ENCODE data around the gene CA12.

CA12 gene

DNA sequence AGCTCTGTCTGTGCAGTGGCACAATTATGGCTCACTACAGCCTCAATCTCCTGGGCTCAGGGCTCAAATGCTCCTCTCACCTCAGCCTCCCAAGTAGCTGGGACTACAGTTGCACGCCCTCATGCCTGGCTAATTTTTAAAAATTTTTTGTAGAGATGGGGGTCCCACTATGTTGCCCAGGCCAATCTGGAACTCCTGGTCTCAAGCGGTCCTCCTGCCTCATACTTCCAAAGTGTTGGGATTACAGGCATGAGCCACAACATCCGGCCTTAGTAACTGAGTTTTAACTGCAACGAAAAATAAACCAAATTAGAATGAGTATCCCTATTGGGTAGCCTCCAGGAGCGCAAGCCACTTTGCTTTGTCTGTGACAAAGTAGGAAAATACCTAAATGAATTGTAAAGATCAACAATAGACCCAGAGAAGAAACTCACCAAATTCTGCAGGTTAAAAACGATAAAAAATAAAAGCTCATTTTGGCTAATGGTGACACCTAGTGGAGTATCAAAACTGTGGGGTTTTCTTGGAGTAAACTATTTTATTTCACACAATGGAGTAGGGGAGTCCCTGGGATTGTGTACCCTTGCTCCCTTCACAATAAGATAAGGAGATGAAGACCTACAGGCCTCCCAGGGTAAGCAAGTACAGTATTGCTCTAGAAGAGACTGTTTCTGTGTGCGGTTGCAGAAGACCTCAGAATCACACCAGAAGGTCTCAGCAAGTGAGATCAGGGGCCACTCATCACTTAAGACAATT, 21.0 kb upstream of the CA12 start:
- DNase-seq (ENCODE audit: insufficient read length, low spot score) (peak; percentile 24), FAIRE-seq (no peak)

DNA sequence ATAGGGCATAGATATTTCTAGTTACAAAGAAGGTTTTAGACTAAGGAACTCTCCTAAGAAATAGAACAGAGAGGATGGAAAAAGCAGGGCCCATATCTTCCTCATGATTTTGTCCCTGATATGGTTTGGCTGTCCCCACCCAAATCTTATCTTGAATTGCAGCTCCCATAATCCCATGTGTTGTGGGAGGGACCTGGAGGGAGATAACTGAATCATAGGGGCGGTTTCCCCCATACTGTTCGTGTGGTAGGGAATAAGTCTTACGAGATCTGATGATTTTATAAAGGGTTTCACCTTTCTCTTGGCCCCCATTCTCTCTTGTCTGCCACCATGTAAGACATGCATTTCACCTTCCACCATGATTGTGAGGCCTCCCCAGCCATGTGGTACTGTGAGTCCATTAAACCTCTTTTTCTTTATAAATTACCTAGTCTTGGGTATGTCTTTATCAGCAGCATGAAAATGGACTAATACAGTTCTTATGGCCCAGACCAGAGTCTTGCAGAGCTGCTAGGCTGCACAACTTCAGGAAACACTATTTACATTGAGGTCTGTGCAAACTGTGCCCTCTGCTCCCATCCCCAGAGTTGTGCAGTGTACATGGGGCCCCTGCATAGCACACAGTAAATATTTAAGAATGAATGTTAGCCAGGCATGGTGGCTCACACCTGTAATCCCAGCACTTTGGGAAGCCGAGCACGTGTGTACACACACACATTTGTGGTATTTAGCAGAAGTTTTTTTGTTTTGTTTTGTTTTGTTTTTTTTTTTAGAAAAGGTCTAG, 20.3 kb upstream of the CA12 start:
- DNase-seq (ENCODE audit: insufficient read length, low spot score), result no peak
- no peak for FAIRE-seq

DNA sequence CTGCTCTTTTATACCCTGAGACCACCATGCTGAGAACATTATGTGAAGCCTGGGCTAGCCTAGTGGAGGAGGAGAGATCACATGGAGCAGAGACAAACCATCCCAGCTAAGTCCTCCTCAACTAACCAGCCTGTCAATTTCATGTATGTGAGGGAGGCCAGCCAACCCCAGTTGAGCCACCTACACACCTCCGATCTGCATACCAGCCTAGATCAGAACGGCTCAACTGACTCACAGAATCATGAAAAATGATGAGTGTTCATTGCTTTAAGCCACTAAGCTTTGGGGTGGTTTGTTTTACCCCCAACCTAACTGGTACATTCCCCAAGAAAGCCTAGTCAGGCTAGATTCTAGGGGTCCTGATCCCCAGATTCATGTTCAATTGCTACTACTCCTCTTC, 19.4 kb upstream of the CA12 start:
- DNase-seq (ENCODE audit: insufficient read length, low spot score), result no peak
- FAIRE-seq, result no peak

DNA sequence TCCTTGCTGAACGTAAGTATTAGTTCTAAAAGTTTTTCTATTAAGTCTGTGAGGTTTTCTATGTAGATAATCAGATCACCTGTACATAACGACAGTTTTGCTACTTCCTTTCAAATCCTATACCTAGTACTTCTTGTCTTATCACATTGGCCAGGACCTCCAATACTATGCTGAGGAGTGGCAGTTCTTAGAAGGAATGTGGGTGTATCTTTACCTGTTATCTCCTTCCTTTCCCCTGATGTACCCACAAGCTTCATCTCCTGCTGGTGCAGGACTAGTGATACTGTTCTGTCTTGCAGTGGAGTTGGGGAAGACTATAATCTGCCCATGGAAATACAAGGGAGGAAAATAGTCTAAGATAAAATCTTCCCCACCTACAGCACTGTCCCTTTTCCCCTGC, 16.8 kb upstream of the CA12 start:
- FAIRE-seq, result no peak
- DNase-seq (ENCODE audit: insufficient read length, low spot score), result no peak

DNA sequence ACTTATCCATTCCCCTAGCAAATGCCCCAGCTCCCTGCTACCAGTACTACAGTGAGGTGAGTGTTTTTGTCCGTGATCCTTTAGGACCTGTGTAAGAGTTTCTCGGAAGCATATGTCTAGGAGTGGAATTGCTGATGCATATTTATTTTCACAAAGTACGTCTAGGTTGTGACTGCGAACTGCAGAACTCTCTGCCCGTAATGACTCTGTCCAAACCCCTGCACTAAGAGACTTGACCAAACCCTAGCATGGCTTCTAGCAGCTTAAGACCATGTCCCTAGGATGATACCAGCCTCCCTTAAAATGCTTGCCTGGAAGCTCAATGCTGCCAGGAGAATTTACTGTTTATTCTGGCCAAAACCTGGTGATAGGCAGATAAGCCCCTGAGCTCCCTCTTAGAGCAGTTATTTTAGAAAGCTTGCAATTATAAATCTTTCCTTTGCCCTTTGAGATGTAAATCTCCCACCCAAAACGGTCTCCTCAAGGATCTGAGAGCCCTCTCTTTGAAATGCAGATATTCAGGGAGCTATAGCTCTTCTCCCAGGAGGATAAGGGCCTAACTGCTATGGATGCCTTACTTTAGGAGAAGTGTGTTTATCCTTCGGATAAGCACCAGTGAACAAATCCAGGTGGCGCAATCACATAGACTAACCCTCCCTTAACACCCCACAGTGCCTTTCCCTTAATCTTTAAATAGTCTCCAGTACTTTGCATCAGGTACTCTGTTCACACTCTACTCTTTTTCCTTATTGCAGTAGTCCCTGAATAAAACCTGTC, 14.7 kb upstream of the CA12 start:
- DNase-seq (ENCODE audit: insufficient read length, low spot score) (no peak), FAIRE-seq (no peak)

DNA sequence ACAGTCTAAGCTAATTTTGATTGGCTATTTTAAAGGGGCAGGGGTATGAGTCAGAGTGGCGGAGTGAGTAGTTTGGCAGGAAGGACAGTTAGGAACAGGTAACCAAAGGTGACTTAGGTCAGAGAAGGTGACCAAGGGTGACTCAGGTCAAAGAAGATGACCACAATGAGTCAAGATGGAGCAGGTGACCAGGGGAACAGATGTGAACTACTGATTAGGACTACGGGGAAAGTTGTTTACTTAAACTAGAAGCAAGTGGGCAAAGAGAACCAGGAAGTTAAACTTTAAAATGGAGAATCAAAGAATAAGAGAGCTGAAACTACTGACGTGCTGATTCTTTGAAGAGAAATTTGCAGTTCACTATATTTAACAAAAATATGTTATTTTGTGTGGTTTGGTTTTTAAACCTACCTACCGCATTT, 14.1 kb upstream of the CA12 start:
- DNase-seq (ENCODE audit: insufficient read length, low spot score), result no peak
- FAIRE-seq, result no peak

DNA sequence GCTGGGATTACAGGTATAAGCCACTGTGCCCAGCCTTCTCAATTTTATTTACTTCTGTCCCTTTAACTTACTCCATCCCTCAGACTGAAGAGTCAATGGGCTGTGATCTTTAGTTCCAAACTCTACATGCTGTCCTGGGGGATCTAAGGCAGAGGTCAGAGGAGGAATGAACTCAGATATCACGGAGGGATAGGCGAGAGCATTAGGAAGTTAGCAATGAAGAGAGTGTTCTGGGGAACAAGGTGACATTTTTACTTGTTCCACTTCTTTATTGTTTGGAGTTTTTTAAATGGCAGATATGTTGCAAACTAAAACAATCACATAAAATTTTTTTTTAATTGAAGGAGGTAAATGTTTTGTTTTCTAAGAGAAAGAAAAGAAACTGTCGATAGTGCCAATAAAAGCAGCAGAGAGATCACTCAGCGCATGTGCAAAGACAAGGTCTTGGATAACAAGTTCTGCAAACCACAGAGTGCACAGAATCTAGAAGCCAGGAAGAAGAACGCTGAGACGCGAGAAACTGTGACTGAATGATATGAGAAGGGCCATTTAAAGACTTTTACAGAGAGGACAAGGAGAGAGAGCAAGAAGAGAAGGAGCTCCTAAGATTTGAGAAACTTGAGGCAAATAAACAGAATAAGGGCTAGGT, 10.8 kb upstream of the CA12 start:
- FAIRE-seq (no peak), DNase-seq (ENCODE audit: insufficient read length, low spot score) (no peak)

DNA sequence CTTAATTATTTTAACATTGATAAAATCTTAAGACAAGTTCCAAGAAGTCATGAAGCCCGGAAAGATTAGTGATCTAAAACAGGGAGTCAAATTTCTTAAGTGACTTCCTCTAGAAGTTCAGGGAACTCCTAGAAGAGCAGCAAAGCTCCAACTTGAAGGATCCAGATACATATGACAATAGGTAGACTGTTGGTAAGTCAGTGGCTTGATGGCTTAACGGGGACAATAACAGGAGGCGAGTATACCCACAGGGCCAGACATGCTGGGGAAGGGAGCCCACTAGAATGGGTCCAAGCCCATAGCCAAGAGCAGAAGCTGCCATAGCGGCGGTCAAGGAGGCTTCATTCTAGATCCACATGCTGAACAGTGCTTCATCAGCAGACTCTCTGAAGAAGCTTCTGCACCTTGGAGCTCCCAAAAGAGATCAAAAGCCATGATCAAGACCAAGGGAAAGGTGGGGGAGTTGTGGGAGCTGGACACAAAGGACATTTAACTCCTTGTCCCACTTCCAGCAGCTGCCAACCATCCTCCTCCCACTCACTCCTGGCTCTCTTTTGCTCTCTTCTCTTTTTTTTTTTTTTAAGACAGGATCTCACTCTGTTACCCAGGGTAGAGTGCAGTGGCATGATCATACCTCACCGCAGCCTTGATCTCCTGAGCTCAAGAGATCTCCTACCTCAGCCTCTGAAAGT, 10.2 kb upstream of the CA12 start:
- no peak for FAIRE-seq

DNA sequence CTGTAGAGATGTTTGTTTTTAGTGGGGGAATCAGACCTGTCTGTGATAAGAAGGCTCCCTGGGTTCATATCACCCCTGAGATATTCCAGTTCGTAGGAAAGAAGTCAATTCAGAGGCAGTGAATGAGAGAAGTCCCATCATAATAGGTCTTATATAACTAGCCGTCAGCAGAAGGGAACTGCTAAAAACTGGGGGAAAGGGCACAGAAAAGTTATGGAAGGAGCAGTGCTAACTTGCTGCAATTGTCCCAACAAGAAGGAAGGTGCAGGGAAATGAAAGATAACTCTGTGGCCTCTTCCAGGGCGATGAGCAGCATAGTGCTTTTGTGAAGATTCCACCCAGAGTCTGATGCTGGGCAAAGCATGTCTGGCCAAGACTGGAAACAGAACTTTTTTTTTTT, 9.0 kb upstream of the CA12 start:
- no peak for FAIRE-seq
- no peak for DNase-seq (ENCODE audit: insufficient read length, low spot score)

More for the DNA sequence above, 10.2 kb upstream of the CA12 start:
- no peak for DNase-seq (ENCODE audit: insufficient read length, low spot score)

DNA sequence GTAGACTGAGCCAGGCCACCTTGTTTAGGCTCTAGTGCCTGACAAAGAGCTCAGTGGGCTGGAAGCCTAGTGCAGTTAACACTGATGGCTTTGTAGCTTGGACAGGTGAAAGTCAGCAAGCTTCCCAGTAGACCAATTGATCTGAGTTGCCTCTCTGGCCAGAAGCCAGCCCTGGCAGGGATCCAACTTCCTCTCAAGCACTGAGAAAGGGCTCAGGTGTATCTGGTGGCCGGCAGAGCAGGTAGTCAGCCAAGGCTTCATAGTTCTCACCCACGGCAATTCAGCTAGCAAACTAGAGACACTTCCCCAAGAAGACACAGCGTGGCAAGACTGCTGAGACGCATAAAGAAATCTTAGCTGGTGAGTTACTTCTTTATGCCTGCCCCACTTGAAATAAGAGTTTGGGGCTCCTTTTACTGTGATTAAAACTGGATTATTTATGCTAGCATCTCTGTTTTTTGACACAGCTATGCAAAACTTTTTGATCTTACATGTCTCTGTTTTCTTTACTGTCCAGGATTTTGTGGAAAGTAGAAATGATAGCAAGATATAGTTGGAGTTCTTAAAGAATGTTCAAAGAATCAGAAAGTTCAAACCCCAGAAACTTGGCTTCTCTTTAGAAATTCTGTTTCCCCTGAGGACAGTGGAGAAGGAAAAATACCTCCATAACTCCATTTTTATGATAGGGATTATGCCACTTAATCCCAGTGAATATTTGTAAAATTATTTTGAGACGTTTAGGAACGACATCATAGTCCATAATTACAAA, 8.4 kb upstream of the CA12 start:
- no peak for FAIRE-seq
- DNase-seq (ENCODE audit: insufficient read length, low spot score), result no peak

DNA sequence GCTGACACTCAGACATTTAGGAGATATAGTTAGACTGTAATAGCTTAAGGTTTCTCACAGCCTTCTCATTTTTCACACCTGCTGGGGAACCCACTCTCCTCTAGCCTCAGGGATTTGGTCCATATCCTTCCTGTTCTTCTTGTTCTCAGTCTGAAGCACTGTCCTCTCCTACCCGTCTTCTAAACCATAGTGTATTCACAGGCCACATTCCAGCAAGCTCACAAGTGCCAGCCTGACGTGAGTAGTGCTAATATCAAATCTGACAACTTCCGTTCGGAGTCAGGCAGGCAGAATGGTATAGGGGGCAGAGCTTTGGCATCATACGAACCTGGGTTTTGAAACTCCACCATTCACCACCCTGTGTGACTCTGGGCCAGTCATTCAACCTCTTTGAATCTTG, 6.9 kb upstream of the CA12 start:
- FAIRE-seq (no peak), DNase-seq (ENCODE audit: insufficient read length, low spot score) (no peak)

DNA sequence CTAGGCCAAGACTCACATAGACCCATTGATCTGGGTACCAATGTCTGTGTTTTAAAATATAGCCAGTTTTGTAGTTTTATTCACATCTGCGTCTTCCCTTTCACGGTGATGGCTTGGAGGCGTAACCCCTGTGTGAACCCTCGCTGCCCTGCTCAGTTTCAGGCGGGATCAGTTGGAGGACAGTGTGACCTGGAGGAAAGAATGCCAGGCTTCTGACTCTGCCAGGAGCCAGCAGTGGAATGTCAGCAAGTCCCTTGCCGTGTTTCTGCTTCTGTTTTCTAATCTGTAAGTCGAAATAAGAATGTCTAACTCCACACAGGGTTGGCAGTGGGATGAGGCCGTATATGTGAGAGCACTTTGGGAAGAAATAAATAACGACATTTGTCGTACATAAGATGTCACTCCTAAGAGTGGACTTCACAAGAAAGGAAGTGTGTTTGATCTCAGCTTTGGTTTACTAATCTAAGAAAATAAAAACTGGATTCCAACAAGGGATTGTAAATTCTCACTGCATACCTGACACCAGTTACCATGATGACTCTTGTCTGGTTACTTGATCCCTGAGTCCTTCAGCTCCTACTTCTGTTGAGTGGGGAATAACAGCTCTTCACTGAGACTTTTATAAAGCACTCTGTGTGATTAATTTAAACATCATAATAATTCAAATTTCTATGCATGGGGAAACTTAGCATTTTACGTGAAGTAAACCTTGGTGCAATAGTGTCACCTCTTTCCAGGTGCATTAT, 6.3 kb upstream of the CA12 start:
- DNase-seq (ENCODE audit: insufficient read length, low spot score) (no peak), FAIRE-seq (no peak)

DNA sequence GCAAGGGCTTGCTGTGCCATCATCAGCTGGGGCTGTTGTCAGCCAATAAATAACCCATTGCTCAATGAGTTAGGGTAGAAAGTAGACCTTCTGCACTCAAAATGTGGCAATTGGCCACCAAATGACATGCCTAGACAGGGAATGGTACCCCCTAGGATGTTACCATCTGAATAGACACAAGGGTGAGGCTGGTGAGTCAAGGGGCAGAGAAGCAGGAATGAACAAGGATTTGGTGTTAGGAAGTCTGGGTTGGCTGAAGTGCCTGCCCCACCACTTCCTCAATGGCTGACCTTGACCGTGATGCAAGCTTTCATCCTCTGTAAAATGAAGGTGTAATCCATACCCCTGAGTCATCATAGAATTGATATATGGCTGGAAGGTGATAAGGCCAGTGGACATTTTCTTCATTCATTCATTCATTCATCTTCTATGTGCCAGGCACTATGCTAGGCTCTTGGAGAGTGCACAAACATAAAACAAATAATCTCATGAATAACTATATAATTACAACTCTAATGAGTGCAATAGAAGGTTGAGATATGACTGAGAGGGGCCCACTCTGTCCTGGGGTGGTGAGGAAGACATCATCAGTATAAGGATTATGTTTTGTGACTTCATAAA, 4.4 kb upstream of the CA12 start:
- FAIRE-seq, result no peak
- no peak for DNase-seq (ENCODE audit: insufficient read length, low spot score)

DNA sequence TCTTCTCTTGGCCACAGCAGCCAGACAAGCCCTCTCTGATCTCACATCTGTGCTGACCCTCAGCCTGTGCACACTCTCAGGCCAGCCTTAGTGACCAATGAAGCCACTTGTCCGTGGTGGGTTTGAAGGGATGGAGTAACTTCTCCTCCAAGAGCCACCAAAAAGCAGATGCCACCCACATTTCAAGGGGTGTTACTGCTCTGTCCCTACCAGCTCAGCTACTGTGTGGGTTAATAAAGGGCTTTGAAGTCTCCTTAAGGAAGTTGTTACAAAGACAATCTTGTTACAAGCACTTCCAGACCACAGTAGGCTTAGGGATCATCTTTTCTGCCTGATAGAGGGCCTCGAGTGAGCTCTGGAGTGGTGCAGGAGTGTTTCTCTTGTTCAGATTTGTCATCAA, 3.3 kb upstream of the CA12 start:
- FAIRE-seq (no peak), DNase-seq (ENCODE audit: insufficient read length, low spot score) (no peak)

DNA sequence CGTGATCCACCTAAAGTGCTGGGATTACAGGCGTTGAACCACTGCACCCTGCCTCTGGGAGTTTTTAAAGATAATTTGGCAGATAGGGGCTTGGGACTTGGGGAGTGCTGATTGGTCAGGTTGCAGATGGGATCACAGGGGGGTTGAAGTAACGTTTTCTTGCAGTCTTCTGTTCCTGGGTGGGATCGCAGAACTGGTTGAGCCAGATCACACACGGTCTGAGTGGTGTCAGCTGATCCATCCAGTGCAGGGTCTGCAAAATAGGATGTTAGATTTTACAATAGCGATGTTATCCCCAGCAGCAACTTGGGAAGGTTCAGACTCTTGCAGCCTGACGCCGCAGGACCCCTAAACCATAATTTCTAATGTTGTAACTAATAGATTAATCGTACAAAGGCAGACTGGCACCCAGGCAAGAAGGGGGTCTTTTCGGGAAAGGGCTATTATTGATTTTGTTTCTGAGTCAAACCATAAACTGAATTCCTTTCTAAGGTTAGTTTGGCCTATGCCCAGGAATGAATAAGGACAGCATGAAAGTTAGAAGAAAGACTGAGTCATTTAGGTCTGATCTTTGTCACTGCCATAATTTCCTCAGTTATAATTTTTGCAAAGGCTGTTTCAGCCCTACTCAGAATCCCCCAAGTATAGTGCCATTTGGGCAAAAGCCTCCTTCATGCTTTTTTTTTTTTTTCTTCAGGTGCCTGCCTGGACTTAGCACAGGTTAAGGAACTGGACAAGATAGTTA, 1.5 kb upstream of the CA12 start:
- FAIRE-seq (no peak), DNase-seq (ENCODE audit: insufficient read length, low spot score) (no peak)

DNA sequence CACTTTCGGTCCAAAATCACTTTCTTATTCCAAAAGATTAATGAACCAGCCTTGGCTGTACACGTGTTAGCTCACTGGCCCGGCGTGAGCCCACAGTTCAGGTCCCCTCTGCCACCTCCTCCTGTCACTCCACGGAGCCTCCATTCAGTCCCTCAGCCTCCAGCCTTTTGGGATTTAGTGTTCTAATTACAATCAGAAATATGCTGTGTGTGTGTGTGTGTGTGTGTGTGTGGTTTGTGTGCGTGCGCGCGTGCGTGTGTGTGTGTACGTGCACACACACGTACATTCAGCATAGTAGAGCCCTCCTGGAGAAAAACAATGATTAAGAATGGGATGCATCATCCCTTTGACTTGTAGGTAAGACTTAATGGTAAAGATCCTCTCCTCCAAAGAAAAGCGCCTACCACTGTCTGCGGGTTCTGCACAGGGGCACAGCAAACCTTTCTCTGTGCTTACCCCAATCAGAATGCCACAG, 801 bp downstream of the CA12 start:
- DNase-seq (ENCODE audit: insufficient read length, low spot score) (no peak), FAIRE-seq (no peak)

DNA sequence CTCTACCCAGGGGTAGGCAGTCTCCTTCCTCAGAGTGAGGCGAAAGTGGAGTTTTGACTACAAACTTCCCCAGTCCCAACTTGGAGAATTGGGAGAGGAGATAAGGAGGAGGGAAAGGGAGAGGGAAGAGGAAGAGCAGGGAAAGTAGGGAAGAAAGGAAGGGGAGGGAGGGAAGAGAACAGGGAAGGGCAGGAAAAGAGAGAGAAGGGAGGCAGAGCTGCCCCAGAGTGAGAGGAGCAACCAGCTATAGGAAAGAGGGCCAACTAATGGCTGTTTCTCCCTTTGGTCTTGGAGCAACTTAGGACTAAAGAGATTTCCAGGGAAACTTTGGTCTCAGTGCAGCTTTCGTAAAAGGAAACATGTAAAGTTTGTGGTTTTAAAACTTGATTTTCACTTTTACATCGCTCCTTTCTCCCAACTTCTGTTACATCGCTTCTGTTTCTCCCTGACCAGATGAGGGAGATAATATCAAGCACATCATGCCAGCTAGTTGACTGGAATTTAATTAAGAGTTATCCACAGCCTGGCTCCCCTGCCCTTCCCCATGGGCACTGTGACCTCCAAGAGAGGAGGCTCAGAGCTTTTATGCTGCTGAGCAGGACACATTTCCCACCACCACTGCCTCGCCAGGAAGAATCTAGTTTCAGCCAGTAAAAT, 1.4 kb downstream of the CA12 start:
- DNase-seq (ENCODE audit: insufficient read length, low spot score), result no peak
- FAIRE-seq, result no peak

Data from GM19239 (cell line).